K562 (cell line): ENCODE data around the gene AGPAT1. TPM values are rescaled to one million over a fixed set of nuclear protein-coding genes. Genes with fewer than 3 reads are reported as not detected.

Experiments
- FOXK2 ChIP-seq, 2 experiments: fragments of 450-650 bp; IDR thresholded peaks in 1 of 2; conservative IDR thresholded peaks in 1 of 2; 2 replicates each; pipeline ENCODE4 v1.6.1; 2016; ENCODE audit warnings: low read depth in 2 of 2, mild to moderate bottlenecking in 1 of 2
- GABPB2 ChIP-seq: fragments of 250-450 bp; sonication (Bioruptor Pico); conservative IDR thresholded peaks from 2 replicates; pipeline ENCODE4 v1.5.1; 2021; ENCODE audit warnings: mild to moderate bottlenecking
- NKRF ChIP-seq: fragments of 450-650 bp; IDR thresholded peaks from 2 replicates; pipeline ENCODE4 v1.6.1; 2016; ENCODE audit warnings: borderline replicate concordance
- ZBTB40 ChIP-seq, 2 experiments: fragments of 450-650 bp in 1 of 2; sonication (generic) in 1 of 2; formaldehyde crosslinking in 1 of 2; IDR thresholded peaks; 2 replicates each; pipeline versions ENCODE4 v1.7.1 to v1.9.0; 2016 to 2022; ENCODE audit warnings: inconsistent platforms in 1 of 2, mild to moderate bottlenecking in 1 of 2, missing genetic modification reagents in 1 of 2
- ZNF324 ChIP-seq: fragments of 250-450 bp; sonication (Bioruptor Pico); IDR thresholded peaks from 2 replicates; pipeline ENCODE4 v1.4.0; 2020; ENCODE audit warnings: mild to moderate bottlenecking
- polyA plus RNA-seq, 8 experiments: library from polyadenylated mRNA; depleted of rRNA in 4 of 8; stranded (reverse) in 5 of 8; unstranded in 3 of 8; fragments of >200 nt; fragmentation: Nextera tagmentation in 2 of 8; fragmentation: Illumina TruSeq in 1 of 8; extraction: Ambion mirVana in 2 of 8; extraction: Trizol in 1 of 8; gene quantifications; 2 replicates each; pipeline versions ENCODE4 v1.2.1 to v1.2.3, GENCODE V29; 2011 to 2014; ENCODE audit warnings: inconsistent platforms in 1 of 8, missing spikeins in 1 of 8
- total RNA-seq, 7 experiments: library from RNA; depleted of rRNA in 6 of 7; stranded (reverse); fragments of >200 nt in 6 of 7; fragmentation: Illumina TruSeq in 2 of 7; extraction: Trizol in 2 of 7; gene quantifications; 2 replicates each; pipeline versions ENCODE4 v1.2.1 to v1.2.3, GENCODE V29; 2011 to 2021; ENCODE audit warnings: low replicate concordance in 1 of 7
- TF ChIP-seq, protein P1 (sequence below): fragments of 250-450 bp; sonication (Bioruptor Pico); IDR thresholded peaks from 2 replicates; pipeline ENCODE4 v1.4.0; 2020; ENCODE audit warnings: mild to moderate bottlenecking, moderate library complexity

AGPAT1 gene
- total and polyA plus RNA-seq, 9 of the 15 experiments (the other 6 are each of a cell fraction or from before 2014, with no cell fraction given): 37.9 to 176 (median 69.4) TPM

DNA sequence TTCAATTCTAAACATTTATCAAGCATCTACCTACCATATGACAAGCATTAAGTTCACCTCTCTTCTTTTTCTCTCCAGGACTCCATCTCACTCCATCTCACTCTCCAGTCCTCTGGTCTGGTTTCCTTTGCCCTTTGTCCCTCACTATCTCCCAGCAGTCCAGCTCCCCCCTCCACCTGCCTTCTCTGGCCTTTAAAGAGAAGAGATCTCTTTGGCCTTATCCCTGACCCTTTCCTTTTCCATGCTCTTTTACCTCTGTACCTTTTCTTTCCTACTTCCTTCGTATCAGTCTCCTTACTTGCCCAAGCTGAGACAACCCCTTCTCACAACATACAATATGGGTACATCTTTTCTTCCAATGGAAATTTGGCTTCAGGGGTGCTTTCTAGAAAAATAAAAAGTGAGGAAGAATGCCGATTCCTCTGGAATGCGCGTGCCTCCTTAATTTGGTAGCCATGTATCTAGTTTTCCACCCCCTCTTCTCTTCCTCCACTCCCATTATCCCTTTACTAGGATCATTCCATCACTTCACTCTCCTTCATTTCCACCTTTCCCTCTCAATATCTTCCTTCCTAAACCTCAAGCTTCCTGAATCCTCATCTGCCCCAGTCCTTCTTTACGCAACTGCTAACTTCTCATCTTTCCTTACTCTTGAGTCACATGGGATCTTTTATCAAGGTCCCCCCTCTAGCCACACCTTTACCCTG lies 745 bp upstream of the AGPAT1 start (continued):
- TF ChIP-seq, protein P1, sequence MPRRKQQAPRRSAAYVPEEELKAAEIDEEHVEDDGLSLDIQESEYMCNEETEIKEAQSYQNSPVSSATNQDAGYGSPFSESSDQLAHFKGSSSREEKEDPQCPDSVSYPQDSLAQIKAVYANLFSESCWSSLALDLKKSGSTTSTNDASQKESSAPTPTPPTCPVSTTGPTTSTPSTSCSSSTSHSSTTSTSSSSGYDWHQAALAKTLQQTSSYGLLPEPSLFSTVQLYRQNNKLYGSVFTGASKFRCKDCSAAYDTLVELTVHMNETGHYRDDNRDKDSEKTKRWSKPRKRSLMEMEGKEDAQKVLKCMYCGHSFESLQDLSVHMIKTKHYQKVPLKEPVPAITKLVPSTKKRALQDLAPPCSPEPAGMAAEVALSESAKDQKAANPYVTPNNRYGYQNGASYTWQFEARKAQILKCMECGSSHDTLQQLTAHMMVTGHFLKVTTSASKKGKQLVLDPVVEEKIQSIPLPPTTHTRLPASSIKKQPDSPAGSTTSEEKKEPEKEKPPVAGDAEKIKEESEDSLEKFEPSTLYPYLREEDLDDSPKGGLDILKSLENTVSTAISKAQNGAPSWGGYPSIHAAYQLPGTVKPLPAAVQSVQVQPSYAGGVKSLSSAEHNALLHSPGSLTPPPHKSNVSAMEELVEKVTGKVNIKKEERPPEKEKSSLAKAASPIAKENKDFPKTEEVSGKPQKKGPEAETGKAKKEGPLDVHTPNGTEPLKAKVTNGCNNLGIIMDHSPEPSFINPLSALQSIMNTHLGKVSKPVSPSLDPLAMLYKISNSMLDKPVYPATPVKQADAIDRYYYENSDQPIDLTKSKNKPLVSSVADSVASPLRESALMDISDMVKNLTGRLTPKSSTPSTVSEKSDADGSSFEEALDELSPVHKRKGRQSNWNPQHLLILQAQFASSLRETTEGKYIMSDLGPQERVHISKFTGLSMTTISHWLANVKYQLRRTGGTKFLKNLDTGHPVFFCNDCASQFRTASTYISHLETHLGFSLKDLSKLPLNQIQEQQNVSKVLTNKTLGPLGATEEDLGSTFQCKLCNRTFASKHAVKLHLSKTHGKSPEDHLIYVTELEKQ (CRISPR knock-in tag): 0 out of 2 replicates have a peak, but pooled peaks have one; percentile 29
- peak; percentile 10; the same call in 1 of the 2 replicates for TF ChIP-seq ZBTB40 (IDR thresholded peaks at IDR 0.05)
- no peak for TF ChIP-seq ZBTB40 (CRISPR knock-in tag; IDR thresholded peaks at IDR 0.05)
- TF ChIP-seq ZNF324: no peak
- peak; percentile 68; the same call in 1 of the 2 replicates for TF ChIP-seq NKRF
- no peak for TF ChIP-seq GABPB2
- TF ChIP-seq FOXK2 (conservative IDR thresholded peaks at IDR 0.05 in 1 of 2, IDR thresholded peaks at IDR 0.05 in 1 of 2; ENCODE audit: low read depth in 2 of 2): peak in 1 of 2 experiments; percentile 46; a peak in 3 of 4 replicates
